Stimulated activated effector memory CD8-positive, alpha-beta T cell treated with anti-CD3 and anti-CD28 coated beads, Interleukin-12 subunit alpha, Interleukin-12 subunit beta, amount 100 ng/mL, for 72 hours (primary cell): ENCODE data around the gene PDE8A.
"Not testable (repeated sequence)": the region's sequence is repeated elsewhere in the genome, so short reads cannot be mapped to it uniquely, and the experiment has no call there.

Source experiments
- ATAC-seq: fragments of 150-1000 bp; cut with Tn5 transposase; 2 replicates; pipeline ENCODE4 v1.10.0; 2021
- DNase-seq, 2 donors: peaks; one replicate each; pipeline ENCODE4 v3.0.0; 2021 to 2022; ENCODE audit warnings: low spot score in 2 of 2
- H3K27ac Mint-ChIP-seq: one replicate; pipeline ENCODE4 v1.8.0; 2022; ENCODE audit warnings: mild to moderate bottlenecking, mixed read lengths
- H3K36me3 Mint-ChIP-seq: one replicate; pipeline ENCODE4 v1.8.0; 2022; ENCODE audit warnings: mild to moderate bottlenecking, mixed read lengths
- H3K4me1 Mint-ChIP-seq: one replicate; pipeline ENCODE4 v1.8.0; 2022; ENCODE audit warnings: mixed read lengths
- H3K4me3 Mint-ChIP-seq: one replicate; pipeline ENCODE4 v1.8.0; 2022; ENCODE audit warnings: mild to moderate bottlenecking, mixed read lengths
- H3K9me3 Mint-ChIP-seq: one replicate; pipeline ENCODE4 v1.8.0; 2022; ENCODE audit warnings: mixed read lengths

PDE8A gene

GRCh38 chr15:84979651-84980050 is 2.0 kb upstream of the PDE8A start:
- H3K27ac Mint-ChIP-seq: no peak overlapping the region

GRCh38 chr15:84980196-84981053 is 1.2 kb upstream of the PDE8A start:
- Mint-ChIP-seq H3K9me3 (no peaks in the 10 kb centered on the region), H3K27ac (peak overlapping the region; percentile 91), H3K36me3 (peaks cover 6% of the 10 kb centered on the region), H3K4me1 (peaks cover 18% of the 10 kb centered on the region), H3K4me3 (peak overlapping the region; percentile 89)
- peak; percentile 73 to 98 for DNase-seq
- ATAC-seq: peak; percentile 84

More at GRCh38 chr15:84979651-84980050, 2.0 kb upstream of the PDE8A start:
- Mint-ChIP-seq H3K4me1 (peaks cover 15% of the 10 kb centered on the region), H3K4me3 (peak overlapping the region; percentile 89), H3K9me3 (no peaks in the 10 kb centered on the region), H3K36me3 (peaks cover 6% of the 10 kb centered on the region)
- no peak for DNase-seq
- ATAC-seq: no peak

GRCh38 chr15:84981054-84981710 is 474 bp upstream of the PDE8A start:
- ATAC-seq (peak; percentile 88), DNase-seq (peak in 1 of 2 donors; percentile 97)
- no peaks in the 10 kb centered on the region for H3K9me3 Mint-ChIP-seq
- peak overlapping the region; percentile 89 for H3K4me3 Mint-ChIP-seq
- peak overlapping the region; percentile 91 for H3K27ac Mint-ChIP-seq
- H3K4me1 Mint-ChIP-seq: peaks cover 22% of the 10 kb centered on the region
- H3K36me3 Mint-ChIP-seq: peaks cover 6% of the 10 kb centered on the region

- Mint-ChIP-seq H3K36me3 (peaks cover 6% of the 10 kb centered on the region), H3K4me3 (peak overlapping the region; percentile 89), H3K27ac (peak overlapping the region; percentile 26), H3K9me3 (no peaks in the 10 kb centered on the region), H3K4me1 (peaks cover 22% of the 10 kb centered on the region)
- DNase-seq (peak; percentile 13 to 72), ATAC-seq (no peak)
Measured at GRCh38 chr15:84982301-84982920, 755 bp downstream of the PDE8A start.

- ATAC-seq: no peak
- Mint-ChIP-seq H3K36me3 (peaks cover 6% of the 10 kb centered on the region), H3K4me1 (peaks cover 27% of the 10 kb centered on the region), H3K9me3 (no peaks in the 10 kb centered on the region), H3K27ac (no peak overlapping the region), H3K4me3 (peak overlapping the region; percentile 89)
- no peak for DNase-seq
Measured at GRCh38 chr15:84983294-84983693, 1.6 kb downstream of the PDE8A start.

- Mint-ChIP-seq H3K36me3 (peaks cover 6% of the 10 kb centered on the region), H3K4me3 (peak overlapping the region; percentile 89), H3K27ac (no peak overlapping the region), H3K4me1 (peaks cover 31% of the 10 kb centered on the region), H3K9me3 (no peaks in the 10 kb centered on the region)
- ATAC-seq (no peak), DNase-seq (no peak)
Measured at GRCh38 chr15:84983711-84984110, 2.1 kb downstream of the PDE8A start.

GRCh38 chr15:84985158-84985557 is 3.5 kb downstream of the PDE8A start:
- Mint-ChIP-seq H3K27ac (no peak overlapping the region), H3K4me3 (no peak overlapping the region), H3K4me1 (peaks cover 31% of the 10 kb centered on the region), H3K9me3 (no peaks in the 10 kb centered on the region), H3K36me3 (peaks cover 6% of the 10 kb centered on the region)
- DNase-seq: no peak
- ATAC-seq: no peak

- not testable (repeated sequence) for ATAC-seq, DNase-seq, H3K36me3 Mint-ChIP-seq, H3K4me3 Mint-ChIP-seq, H3K27ac Mint-ChIP-seq, H3K9me3 Mint-ChIP-seq
- peaks cover 50% of the 10 kb centered on the region for H3K4me1 Mint-ChIP-seq
Measured at GRCh38 chr15:84987351-84987750, 5.7 kb downstream of the PDE8A start.

GRCh38 chr15:84987949-84988624 is 6.4 kb downstream of the PDE8A start:
- ATAC-seq (no peak), DNase-seq (no peak)
- no peaks in the 10 kb centered on the region for H3K9me3 Mint-ChIP-seq
- peaks cover 49% of the 10 kb centered on the region for H3K4me1 Mint-ChIP-seq
- H3K36me3 Mint-ChIP-seq: no peaks in the 10 kb centered on the region
- H3K4me3 Mint-ChIP-seq: peak overlapping the region; percentile 33
- H3K27ac Mint-ChIP-seq: peak overlapping the region; percentile 48

- Mint-ChIP-seq H3K4me1 (peaks cover 53% of the 10 kb centered on the region), H3K36me3 (no peaks in the 10 kb centered on the region), H3K9me3 (no peaks in the 10 kb centered on the region)
Measured at GRCh38 chr15:84988909-84989644, 7.4 kb downstream of the PDE8A start.

GRCh38 chr15:84990507-84990906 is 8.9 kb downstream of the PDE8A start:
- Mint-ChIP-seq H3K36me3 (no peaks in the 10 kb centered on the region), H3K9me3 (no peaks in the 10 kb centered on the region), H3K27ac (no peak overlapping the region), H3K4me1 (peaks cover 52% of the 10 kb centered on the region), H3K4me3 (no peak overlapping the region)
- DNase-seq (no peak), ATAC-seq (no peak)

More at GRCh38 chr15:84988909-84989644, 7.4 kb downstream of the PDE8A start:
- ATAC-seq (no peak), DNase-seq (peak in 1 of 2 donors; percentile 34)
- Mint-ChIP-seq H3K27ac (peak overlapping the region; percentile 48), H3K4me3 (peak overlapping the region; percentile 33)

GRCh38 chr15:84991014-84991712 is 9.5 kb downstream of the PDE8A start:
- H3K27ac Mint-ChIP-seq: peak overlapping the region; percentile 3
- no peaks in the 10 kb centered on the region for H3K9me3 Mint-ChIP-seq
- no peak for ATAC-seq
- peaks cover 49% of the 10 kb centered on the region for H3K4me1 Mint-ChIP-seq
- H3K4me3 Mint-ChIP-seq: no peak overlapping the region
- no peaks in the 10 kb centered on the region for H3K36me3 Mint-ChIP-seq
- DNase-seq: no peak

GRCh38 chr15:84992157-84992944 is 10.7 kb downstream of the PDE8A start:
- peaks cover 49% of the 10 kb centered on the region for H3K4me1 Mint-ChIP-seq
- no peaks in the 10 kb centered on the region for H3K9me3 Mint-ChIP-seq
- no peaks in the 10 kb centered on the region for H3K36me3 Mint-ChIP-seq
- DNase-seq (no peak), ATAC-seq (peak; percentile 96)
- peak overlapping the region; percentile 8 for H3K4me3 Mint-ChIP-seq
- peak overlapping the region; percentile 3 for H3K27ac Mint-ChIP-seq
